Neural crest cell (in vitro differentiated cells): Measurements from ENCODE around the gene SH2B2. TPM values are rescaled to one million over a fixed set of nuclear protein-coding genes. Genes with fewer than 3 reads are reported as not detected.

Experiments used
- DNase-seq: peaks from one replicate; pipeline ENCODE4 v3.0.0; 2021; ENCODE audit warnings: low read depth, mixed read lengths, low spot score
- H3K27ac Mint-ChIP-seq: one replicate; pipeline ENCODE4 v1.8.0; 2021; ENCODE audit warnings: mild to moderate bottlenecking, mixed read lengths; ENCODE audit not compliant: unreplicated experiment
- H3K27me3 Mint-ChIP-seq: 2 replicates; pipeline ENCODE4 v1.8.0; 2021; ENCODE audit warnings: low read depth, mild to moderate bottlenecking, mixed read lengths
- H3K36me3 Mint-ChIP-seq: 2 replicates; pipeline ENCODE4 v1.8.0; 2021; ENCODE audit warnings: low read depth, mild to moderate bottlenecking, mixed read lengths
- H3K4me1 Mint-ChIP-seq: 2 replicates; pipeline ENCODE4 v1.8.0; 2021; ENCODE audit warnings: mixed read lengths
- H3K4me3 Mint-ChIP-seq: one replicate; pipeline ENCODE4 v1.8.0; 2021; ENCODE audit warnings: mild to moderate bottlenecking, mixed read lengths
- H3K9me3 Mint-ChIP-seq: 2 replicates; pipeline ENCODE4 v1.8.0; 2021; ENCODE audit warnings: mixed read lengths
- CTCF ChIP-seq: fragments of 200-600 bp; sonication (generic); conservative IDR thresholded peaks from 2 replicates; pipeline ENCODE4 v1.5.0; 2021; ENCODE audit warnings: antibody characterized with exemption, mild to moderate bottlenecking
- total RNA-seq: library from RNA; stranded (reverse); gene quantifications from 2 replicates; pipeline ENCODE4 v1.2.1, GENCODE V29; 2021

SH2B2 gene
- total RNA-seq, 1 donor from 2014 or later, result 16.4 TPM

- Mint-ChIP-seq H3K27me3 (peaks cover 2% of the 10 kb centered on the region), H3K36me3 (no peaks in the 10 kb centered on the region), H3K9me3 (no peaks in the 10 kb centered on the region), H3K27ac (peak overlapping the region; percentile 83), H3K4me3 (no peak overlapping the region), H3K4me1 (peaks cover 4% of the 10 kb centered on the region)
- no peak for TF ChIP-seq CTCF
- no peak for DNase-seq
Observed at GRCh38 chr7:102273749-102274712, 12.6 kb upstream of the SH2B2 start.

- TF ChIP-seq CTCF, result no peak
- H3K27me3 Mint-ChIP-seq, result peaks cover 2% of the 10 kb centered on the region
- no peak overlapping the region for H3K27ac Mint-ChIP-seq
- H3K4me1 Mint-ChIP-seq, result peaks cover 8% of the 10 kb centered on the region
- H3K4me3 Mint-ChIP-seq, result no peak overlapping the region
- no peak for DNase-seq
- H3K36me3 Mint-ChIP-seq, result no peaks in the 10 kb centered on the region
- no peaks in the 10 kb centered on the region for H3K9me3 Mint-ChIP-seq
Observed at GRCh38 chr7:102275123-102275703, 11.5 kb upstream of the SH2B2 start.

- no peak for DNase-seq
- H3K9me3 Mint-ChIP-seq, result no peaks in the 10 kb centered on the region
- H3K4me1 Mint-ChIP-seq, result peaks cover 5% of the 10 kb centered on the region
- no peak overlapping the region for H3K4me3 Mint-ChIP-seq
- no peaks in the 10 kb centered on the region for H3K36me3 Mint-ChIP-seq
- no peak overlapping the region for H3K27ac Mint-ChIP-seq
- TF ChIP-seq CTCF, result no peak
- H3K27me3 Mint-ChIP-seq, result no peaks in the 10 kb centered on the region
Observed at GRCh38 chr7:102277901-102278300, 8.8 kb upstream of the SH2B2 start.

- DNase-seq, result peak; percentile 77
- peak overlapping the region; percentile 81 for H3K4me3 Mint-ChIP-seq
- H3K9me3 Mint-ChIP-seq, result no peaks in the 10 kb centered on the region
- H3K4me1 Mint-ChIP-seq, result peaks cover 11% of the 10 kb centered on the region
- H3K27me3 Mint-ChIP-seq, result no peaks in the 10 kb centered on the region
- H3K27ac Mint-ChIP-seq, result no peak overlapping the region
- H3K36me3 Mint-ChIP-seq, result no peaks in the 10 kb centered on the region
- TF ChIP-seq CTCF, result peak; percentile 95
Observed at GRCh38 chr7:102279537-102280400, 6.9 kb upstream of the SH2B2 start.

GRCh38 chr7:102280521-102280920, 6.1 kb upstream of the SH2B2 start:
- no peak for TF ChIP-seq CTCF
- H3K9me3 Mint-ChIP-seq, result no peaks in the 10 kb centered on the region
- H3K27ac Mint-ChIP-seq, result no peak overlapping the region
- no peak for DNase-seq
- H3K4me1 Mint-ChIP-seq, result peaks cover 18% of the 10 kb centered on the region
- no peaks in the 10 kb centered on the region for H3K27me3 Mint-ChIP-seq
- no peaks in the 10 kb centered on the region for H3K36me3 Mint-ChIP-seq
- H3K4me3 Mint-ChIP-seq, result no peak overlapping the region
